OCI-LY1 (cell line): ENCODE data around the gene COBL.

Experiments used
- H2AFZ ChIP-seq: fragments of 200-600 bp; sonication (generic), shearing (Covaris generic); 2 replicates; pipeline ENCODE4 v1.6.0; 2014; ENCODE audit warnings: antibody characterized with exemption, mild to moderate bottlenecking, low read length
- H3F3A ChIP-seq: fragments of 200-600 bp; sonication (generic), shearing (Covaris generic); 2 replicates; pipeline ENCODE4 v1.6.0; 2014; ENCODE audit warnings: mild to moderate bottlenecking, antibody characterized with exemption, low read length, moderate library complexity; ENCODE audit not compliant: insufficient read depth
- H3K27ac ChIP-seq: fragments of 200-600 bp; sonication (generic); 2 replicates; pipeline ENCODE4 v1.5.1; 2014; ENCODE audit warnings: low read length, mixed run types, mild to moderate bottlenecking, low read depth; ENCODE audit not compliant: poor library complexity, severe bottlenecking
- H3K27me3 ChIP-seq: fragments of 200-600 bp; sonication (generic); 2 replicates; pipeline ENCODE4 v1.6.0; 2014; ENCODE audit warnings: antibody characterized with exemption, mild to moderate bottlenecking, low read length, moderate library complexity; ENCODE audit not compliant: insufficient read depth
- H3K36me3 ChIP-seq: fragments of 200-600 bp; sonication (generic); 2 replicates; pipeline ENCODE4 v1.6.1; 2014; ENCODE audit warnings: mild to moderate bottlenecking, antibody characterized with exemption, low read length, moderate library complexity, mixed read lengths; ENCODE audit not compliant: insufficient read depth
- H3K4me1 ChIP-seq: fragments of 200-600 bp; sonication (generic); 2 replicates; pipeline ENCODE4 v1.5.1; 2014; ENCODE audit warnings: mild to moderate bottlenecking, low read length, moderate library complexity; ENCODE audit not compliant: insufficient read depth, severe bottlenecking
- H3K4me2 ChIP-seq: fragments of 200-600 bp; sonication (generic), shearing (Covaris generic); 2 replicates; pipeline ENCODE4 v1.6.1; 2014; ENCODE audit warnings: low read length
- H3K4me3 ChIP-seq: fragments of 200-600 bp; sonication (generic); 2 replicates; pipeline ENCODE4 v1.5.1; 2014; ENCODE audit warnings: low read length, low read depth, mild to moderate bottlenecking, mixed read lengths; ENCODE audit not compliant: poor library complexity, severe bottlenecking
- H3K79me2 ChIP-seq: fragments of 200-600 bp; shearing (Covaris generic); 2 replicates; pipeline ENCODE4 v1.6.1; 2016; ENCODE audit warnings: mixed run types, low read length, mixed read lengths; ENCODE audit not compliant: insufficient read depth
- H3K9ac ChIP-seq: fragments of 200-600 bp; sonication (generic), shearing (Covaris generic); 2 replicates; pipeline ENCODE4 v1.6.1; 2014; ENCODE audit warnings: mild to moderate bottlenecking, low read length, mixed read lengths
- H3K9me2 ChIP-seq: fragments of 200-600 bp; sonication (generic), shearing (Covaris generic); 2 replicates; pipeline ENCODE4 v1.6.1; 2014; ENCODE audit warnings: low read depth, mild to moderate bottlenecking, low read length, mixed read lengths
- H3K9me3 ChIP-seq: fragments of 200-600 bp; shearing (Covaris generic); 2 replicates; pipeline ENCODE4 v1.6.1; 2014; ENCODE audit warnings: low read length, mixed read lengths
- H4K20me1 ChIP-seq: fragments of 200-600 bp; sonication (generic), shearing (Covaris generic); 2 replicates; pipeline ENCODE4 v1.6.0; 2016; ENCODE audit warnings: mild to moderate bottlenecking, low read length; ENCODE audit not compliant: insufficient read depth
- CTCF ChIP-seq: fragments of 200-600 bp; sonication (generic), shearing (Covaris generic); IDR thresholded peaks from 2 replicates; pipeline ENCODE4 v1.5.1; 2017; ENCODE audit warnings: mild to moderate bottlenecking, antibody characterized with exemption, low read length, moderate library complexity, mixed read lengths
- EZH2 ChIP-seq: fragments of 200-600 bp; sonication (generic), shearing (Covaris generic); IDR thresholded peaks from 2 replicates; pipeline ENCODE4 v1.8.0; 2017; ENCODE audit warnings: borderline replicate concordance, mixed run types, mild to moderate bottlenecking, antibody characterized with exemption, low read length, moderate library complexity, mixed read lengths

COBL gene

DNA sequence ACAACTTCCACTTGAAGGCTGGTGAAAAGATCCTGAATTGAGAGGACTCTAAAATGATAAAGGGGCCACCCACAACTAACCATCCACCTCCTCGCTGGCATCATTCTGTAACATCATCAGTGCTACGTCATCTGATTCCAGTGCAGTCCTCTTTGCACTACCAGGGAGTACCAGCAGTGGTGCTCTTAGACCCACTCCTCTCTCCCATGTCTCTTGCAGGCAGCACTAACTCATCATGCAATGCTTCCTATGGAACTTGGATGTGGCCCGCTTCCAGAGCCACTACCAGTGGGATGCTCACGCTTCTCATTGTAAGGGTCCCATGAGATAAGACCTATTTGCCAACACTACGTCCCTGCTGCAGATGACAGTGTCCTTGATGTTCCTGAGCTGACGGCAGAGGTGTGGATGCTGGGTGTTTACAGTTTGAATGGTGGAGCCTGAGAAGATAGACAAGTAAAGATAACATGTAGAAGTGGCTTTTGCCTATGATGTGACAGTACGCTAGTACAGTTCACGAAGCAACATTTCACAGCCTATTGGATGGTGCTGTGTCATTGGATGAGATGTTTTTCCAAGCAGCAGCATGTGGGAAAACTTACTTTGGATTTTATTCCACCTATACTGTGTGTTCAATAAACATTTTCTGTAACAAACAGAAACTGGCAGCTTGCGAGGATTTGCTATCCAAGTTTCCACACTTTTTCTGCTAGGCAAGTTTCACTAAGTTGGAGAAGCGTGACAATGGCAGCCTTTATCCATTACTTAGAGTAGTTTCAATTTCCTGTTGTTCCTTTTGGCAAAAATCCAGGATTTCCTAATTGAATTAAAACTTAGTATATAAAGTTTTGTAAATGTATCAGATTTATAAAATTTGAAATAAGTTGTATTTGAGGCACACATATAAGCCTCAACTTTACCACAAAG lies 35.8 kb upstream of the COBL start:
- Histone ChIP-seq H3K9me3 (no peaks in the 10 kb centered on the region), H3K4me2 (no peak overlapping the region), H2AFZ (no peak overlapping the region), H3K27me3 (no peaks in the 10 kb centered on the region), H4K20me1 (no peaks in the 10 kb centered on the region), H3K36me3 (no peaks in the 10 kb centered on the region), H3K4me3 (no peak overlapping the region), H3K9ac (no peak overlapping the region), H3K9me2 (no peaks in the 10 kb centered on the region), H3K27ac (no peak overlapping the region), H3K79me2 (no peaks in the 10 kb centered on the region), H3F3A (no peaks in the 10 kb centered on the region), H3K4me1 (no peaks in the 10 kb centered on the region)
- TF ChIP-seq EZH2, result no peak
- TF ChIP-seq CTCF, result no peak

DNA sequence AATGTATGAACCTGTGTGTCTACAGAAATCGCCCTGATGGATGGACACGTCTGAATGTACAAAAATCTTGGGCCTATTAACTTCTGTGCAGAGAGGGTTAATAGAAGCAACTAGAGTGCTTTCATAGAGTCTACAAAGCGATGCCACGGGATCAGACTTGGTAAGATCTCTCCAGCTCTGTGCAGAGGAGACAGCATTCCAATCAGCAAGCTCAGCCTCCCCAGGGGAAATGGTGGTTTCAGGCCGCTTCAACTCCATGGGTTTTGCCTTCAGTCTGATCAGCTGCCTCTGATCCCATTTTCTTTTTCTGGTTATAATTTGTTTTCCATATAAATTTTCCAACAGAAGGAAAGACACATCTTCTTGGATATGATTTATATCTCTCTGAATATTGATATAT lies 35.1 kb upstream of the COBL start:
- H3K27ac ChIP-seq, result no peak overlapping the region
- no peak overlapping the region for H3K9ac ChIP-seq
- no peaks in the 10 kb centered on the region for H3K9me3 ChIP-seq
- TF ChIP-seq EZH2 (no peak), CTCF (no peak)
- H3K4me2 ChIP-seq, result no peak overlapping the region
- no peak overlapping the region for H3K4me3 ChIP-seq
- H4K20me1 ChIP-seq, result no peaks in the 10 kb centered on the region
- no peaks in the 10 kb centered on the region for H3K4me1 ChIP-seq
- no peaks in the 10 kb centered on the region for H3K9me2 ChIP-seq
- H3K79me2 ChIP-seq, result no peaks in the 10 kb centered on the region
- no peaks in the 10 kb centered on the region for H3K36me3 ChIP-seq
- no peaks in the 10 kb centered on the region for H3F3A ChIP-seq
- H3K27me3 ChIP-seq, result no peaks in the 10 kb centered on the region
- no peak overlapping the region for H2AFZ ChIP-seq

- Histone ChIP-seq H3K9me2 (no peaks in the 10 kb centered on the region), H3K36me3 (no peaks in the 10 kb centered on the region), H3K9me3 (no peaks in the 10 kb centered on the region), H3F3A (no peaks in the 10 kb centered on the region), H3K9ac (no peak overlapping the region), H4K20me1 (no peaks in the 10 kb centered on the region), H3K27ac (no peak overlapping the region), H3K4me2 (no peak overlapping the region), H3K79me2 (no peaks in the 10 kb centered on the region), H3K4me3 (no peak overlapping the region), H3K27me3 (no peaks in the 10 kb centered on the region), H2AFZ (no peak overlapping the region), H3K4me1 (no peaks in the 10 kb centered on the region)
- TF ChIP-seq CTCF (no peak), EZH2 (no peak)
Observed at GRCh38 chr7:51350546-51350896, 33.9 kb upstream of the COBL start.
